ENCODE data around the gene CANT1. TPM values are rescaled to one million over a fixed set of nuclear protein-coding genes. Genes with fewer than 3 reads are reported as not detected.

The CANT1 gene
- total RNA-seq, 1 experiment from 2014 or later = 97.1 TPM

- POLR2A ChIA-PET = no interaction called here
- ATAC-seq (no peak), DNase-seq (ENCODE audit: low read depth, low spot score) (no peak)
- Histone ChIP-seq H3K9me3 (ENCODE audit: control insufficient read depth in 1 of 2, insufficient read depth in 1 of 2, low read depth in 1 of 2, low read length in 2 of 2) (no peaks in the 10 kb centered on the region), H3K9ac (ENCODE audit: low read length) (no peak overlapping the region), H2AFZ (ENCODE audit: low read depth, low read length, poor library complexity, severe bottlenecking) (no peak overlapping the region), H3K36me3 (ENCODE audit: control insufficient read depth in 1 of 2, insufficient read depth in 2 of 2, low read length in 2 of 2) (peaks cover 4 to 14% of the 10 kb centered on the region in 2 experiments; a peak in 2 of 4 replicates), H3K4me1 (ENCODE audit: control insufficient read depth in 1 of 2, insufficient read depth in 2 of 2, low read length in 2 of 2) (peaks cover 19 to 48% of the 10 kb centered on the region in 2 experiments), H3K27me3 (ENCODE audit: insufficient read depth, low read length) (no peaks in the 10 kb centered on the region), H3K27ac (ENCODE audit: low read depth, low read length) (no peak overlapping the region), H3K4me3 (replicated peaks in 1 of 2; ENCODE audit: low read depth in 1 of 2, low read length in 2 of 2) (no peak overlapping the region), H4K20me1 (ENCODE audit: insufficient read depth) (no peaks in the 10 kb centered on the region), H3K9me2 (ENCODE audit: insufficient read depth) (no peaks in the 10 kb centered on the region), H3K4me2 (ENCODE audit: low read length) (no peak overlapping the region), H3K79me2 (ENCODE audit: insufficient read depth, low read length) (peaks cover 79% of the 10 kb centered on the region)
- BruUV-seq (replicated peaks) = no TSS peak
- CTCF ChIA-PET = no interaction called here
- no peak for TF ChIP-seq SP1 (IDR thresholded peaks at IDR 0.05; ENCODE audit: low read depth)
- no peak for TF ChIP-seq MAX (IDR thresholded peaks at IDR 0.05)
- TF ChIP-seq TCF7L2 (IDR thresholded peaks at IDR 0.05; ENCODE audit: borderline replicate concordance, extremely low read depth, insufficient read depth, insufficient read length) = no peak
- no peak for TF ChIP-seq ZFX (IDR thresholded peaks at IDR 0.05)
- no peak for TF ChIP-seq CTCF (IDR thresholded peaks at IDR 0.05 in 2 of 3, conservative IDR thresholded peaks at IDR 0.05 in 1 of 3; ENCODE audit: borderline replicate concordance in 1 of 3, insufficient read depth in 1 of 3, low read depth in 2 of 3, low read length in 2 of 3)
- no peak for TF ChIP-seq ZNF274 (IDR thresholded peaks at IDR 0.05; ENCODE audit: low read depth, low read length)
- TF ChIP-seq POLR2A (IDR thresholded peaks at IDR 0.05; ENCODE audit: borderline replicate concordance, extremely low read depth, insufficient read depth, insufficient read length) = no peak
- no peak for TF ChIP-seq FOSL1 (IDR thresholded peaks at IDR 0.05; ENCODE audit: low read depth)
- TF ChIP-seq ZBTB33 (IDR thresholded peaks at IDR 0.05; ENCODE audit: extremely low read depth, insufficient replicate concordance, low read length) = no peak
- no peak for TF ChIP-seq ATF3 (IDR thresholded peaks at IDR 0.05)
- TF ChIP-seq JUND (IDR thresholded peaks at IDR 0.05) = no peak
- TF ChIP-seq REST (IDR thresholded peaks at IDR 0.05; ENCODE audit: low read depth) = no peak
- TF ChIP-seq SRF (IDR thresholded peaks at IDR 0.05; ENCODE audit: low read depth) = no peak
- no peak for TF ChIP-seq YY1 (IDR thresholded peaks at IDR 0.05; ENCODE audit: extremely low read depth, insufficient replicate concordance, low read depth, low read length)
- TF ChIP-seq CBX3 (IDR thresholded peaks at IDR 0.05; ENCODE audit: low read depth) = no peak
- no peak for TF ChIP-seq EZH2phosphoT487 (IDR thresholded peaks at IDR 0.05; ENCODE audit: borderline replicate concordance)
- TF ChIP-seq ELF1 (IDR thresholded peaks at IDR 0.05; ENCODE audit: borderline replicate concordance, low read depth) = no peak
- no peak for TF ChIP-seq RAD21 (IDR thresholded peaks at IDR 0.05; ENCODE audit: low read depth)
- no peak for TF ChIP-seq POLR2AphosphoS5 (IDR thresholded peaks at IDR 0.05; ENCODE audit: low read depth, low read length)
- no peak for TF ChIP-seq EZH2 (IDR thresholded peaks at IDR 0.05)
- intact Hi-C loops (cut with micrococcal nuclease) = no loop called here
- RAD21 ChIA-PET (ENCODE audit: low non-redundant PET in 1 of 2, low total read pairs in 2 of 2, uncharacterized antibody in 2 of 2, unreplicated experiment in 2 of 2) = no interaction called here
Observed at GRCh38 chr17:79006046-79006445, 3.5 kb downstream of the CANT1 start.

All from HCT116 (cell line).